ENCODE results near the gene CDO1.
A peak's percentile ranks its signal among the peaks of the same experiment; 100 is the strongest.
"Not testable (repeated sequence)": the region's sequence is repeated elsewhere in the genome, so short reads cannot be mapped to it uniquely, and the experiment has no call there.

Gene CDO1

GRCh38 chr5:115841382-115842088 is 25.1 kb upstream of the CDO1 start, which contains the start of the genes AP3S1 and ATG12:
AP3S1 (plus strand) TSS chr5:115841935; CDS start chr5:115842038, 103 bp downstream.
ATG12 (minus strand) TSS chr5:115841565; CDS start chr5:115841552, 13 bp downstream.
- Mint-ChIP-seq H3K4me1 (peaks cover 53% of the 10 kb centered on the region), H3K27me3 (no peaks in the 10 kb centered on the region), H3K9me3 (no peaks in the 10 kb centered on the region), H3K27ac (peak within 1 kb of the TSS; percentile 98 to 99), H3K4me3 (peak within 1 kb of the TSS; percentile 95 to 96)
- peak; percentile 92 for ATAC-seq
- DNase-seq = peak; percentile 88 to 90

- Mint-ChIP-seq H3K4me1 (peaks cover 53% of the 10 kb centered on the region), H3K27ac (peak overlapping the region; percentile 98 to 99), H3K4me3 (peak overlapping the region; percentile 95 to 96), H3K9me3 (no peaks in the 10 kb centered on the region), H3K27me3 (no peaks in the 10 kb centered on the region)
- ATAC-seq (no peak), DNase-seq (no peak)
These were observed 24.4 kb upstream of the CDO1 start for GRCh38 chr5:115840873-115841272.

- no peaks in the 10 kb centered on the region for H3K27me3 Mint-ChIP-seq
- ATAC-seq (no peak), DNase-seq (no peak)
- peak overlapping the region; percentile 95 to 96 for H3K4me3 Mint-ChIP-seq
- H3K27ac Mint-ChIP-seq = peak overlapping the region in 1 of 2 donors; percentile 48
- no peaks in the 10 kb centered on the region for H3K9me3 Mint-ChIP-seq
- H3K4me1 Mint-ChIP-seq = peaks cover 44% of the 10 kb centered on the region
These were observed 22.5 kb upstream of the CDO1 start for GRCh38 chr5:115838885-115839518.

GRCh38 chr5:115835481-115835880 is 19.0 kb upstream of the CDO1 start:
- Mint-ChIP-seq H3K9me3 (no peaks in the 10 kb centered on the region), H3K4me1 (peaks cover 29% of the 10 kb centered on the region), H3K27ac (no peak overlapping the region), H3K4me3 (no peak overlapping the region), H3K27me3 (no peaks in the 10 kb centered on the region)
- no peak for DNase-seq
- no peak for ATAC-seq

- Mint-ChIP-seq H3K4me3 (no peak overlapping the region), H3K27ac (no peak overlapping the region), H3K9me3 (peaks cover 0 to 13% of the 10 kb centered on the region in 2 donors), H3K4me1 (peaks cover 6% of the 10 kb centered on the region), H3K27me3 (peaks cover 4% of the 10 kb centered on the region)
- no peak for DNase-seq
- ATAC-seq = no peak
These were observed 14.8 kb upstream of the CDO1 start for GRCh38 chr5:115831163-115831768.

- H3K27me3 Mint-ChIP-seq = peaks cover 14% of the 10 kb centered on the region
- H3K27ac Mint-ChIP-seq = no peak overlapping the region
- no peak for ATAC-seq
These were observed 13.5 kb upstream of the CDO1 start for GRCh38 chr5:115829913-115830312.

GRCh38 chr5:115825948-115826347 is 9.5 kb upstream of the CDO1 start:
- H3K9me3 Mint-ChIP-seq = peaks cover 0 to 29% of the 10 kb centered on the region in 2 donors
- DNase-seq = no peak
- H3K27me3 Mint-ChIP-seq = peaks cover 30% of the 10 kb centered on the region
- H3K4me1 Mint-ChIP-seq = no peaks in the 10 kb centered on the region
- no peak overlapping the region for H3K27ac Mint-ChIP-seq
- ATAC-seq = no peak
- H3K4me3 Mint-ChIP-seq = no peak overlapping the region

More at GRCh38 chr5:115829913-115830312, 13.5 kb upstream of the CDO1 start:
- DNase-seq = no peak
- H3K9me3 Mint-ChIP-seq = peaks cover 0 to 25% of the 10 kb centered on the region in 2 donors
- H3K4me3 Mint-ChIP-seq = no peak overlapping the region
- H3K4me1 Mint-ChIP-seq = no peaks in the 10 kb centered on the region

- peaks cover 40% of the 10 kb centered on the region for H3K27me3 Mint-ChIP-seq
- peaks cover 0 to 29% of the 10 kb centered on the region in 2 donors for H3K9me3 Mint-ChIP-seq
- not testable (repeated sequence) for H3K4me1 Mint-ChIP-seq, H3K4me3 Mint-ChIP-seq, ATAC-seq, H3K27ac Mint-ChIP-seq, DNase-seq
These were observed 8.5 kb upstream of the CDO1 start for GRCh38 chr5:115824983-115825382.

GRCh38 chr5:115820846-115821245 is 4.4 kb upstream of the CDO1 start:
- H3K9me3 Mint-ChIP-seq = peaks cover 0 to 13% of the 10 kb centered on the region in 2 donors
- H3K27ac Mint-ChIP-seq = no peak overlapping the region
- DNase-seq (no peak), ATAC-seq (no peak)
- H3K27me3 Mint-ChIP-seq = peaks cover 70% of the 10 kb centered on the region
- no peak overlapping the region for H3K4me3 Mint-ChIP-seq
- H3K4me1 Mint-ChIP-seq = peaks cover 10% of the 10 kb centered on the region

- Mint-ChIP-seq H3K4me3 (no peak overlapping the region), H3K27ac (no peak overlapping the region), H3K9me3 (no peaks in the 10 kb centered on the region), H3K4me1 (peaks cover 30% of the 10 kb centered on the region), H3K27me3 (peaks cover 80% of the 10 kb centered on the region)
- no peak for DNase-seq
- no peak for ATAC-seq
These were observed 2.4 kb upstream of the CDO1 start for GRCh38 chr5:115818821-115819220.

GRCh38 chr5:115817386-115817785 is 927 bp upstream of the CDO1 start:
- Mint-ChIP-seq H3K4me1 (peaks cover 34% of the 10 kb centered on the region), H3K4me3 (no peak overlapping the region), H3K27ac (no peak overlapping the region), H3K9me3 (no peaks in the 10 kb centered on the region), H3K27me3 (peaks cover 94% of the 10 kb centered on the region)
- DNase-seq (no peak), ATAC-seq (no peak)

GRCh38 chr5:115815693-115816225 is 700 bp downstream of the CDO1 start:
- no peak overlapping the region for H3K27ac Mint-ChIP-seq
- H3K4me3 Mint-ChIP-seq = peak overlapping the region; percentile 79 to 86
- H3K4me1 Mint-ChIP-seq = peaks cover 38% of the 10 kb centered on the region
- DNase-seq = no peak
- peaks cover 98% of the 10 kb centered on the region for H3K27me3 Mint-ChIP-seq
- ATAC-seq = no peak
- no peaks in the 10 kb centered on the region for H3K9me3 Mint-ChIP-seq

GRCh38 chr5:115815006-115815692 is 1.3 kb downstream of the CDO1 start:
- peak; percentile 18 for ATAC-seq
- H3K27me3 Mint-ChIP-seq = peaks cover 92% of the 10 kb centered on the region
- H3K9me3 Mint-ChIP-seq = no peaks in the 10 kb centered on the region
- peak overlapping the region; percentile 71 to 79 for H3K4me3 Mint-ChIP-seq
- H3K4me1 Mint-ChIP-seq = peaks cover 38% of the 10 kb centered on the region
- no peak overlapping the region for H3K27ac Mint-ChIP-seq
- DNase-seq = no peak

- Mint-ChIP-seq H3K27ac (no peak overlapping the region), H3K9me3 (no peaks in the 10 kb centered on the region), H3K4me1 (peaks cover 46% of the 10 kb centered on the region), H3K4me3 (no peak overlapping the region), H3K27me3 (peaks cover 78% of the 10 kb centered on the region)
- ATAC-seq = peak; percentile 83
- DNase-seq = peak; percentile 37 to 70
These were observed 2.7 kb downstream of the CDO1 start for GRCh38 chr5:115813719-115814118.

- ATAC-seq (no peak), DNase-seq (no peak)
- H3K4me3 Mint-ChIP-seq = no peak overlapping the region
- peaks cover 67% of the 10 kb centered on the region for H3K27me3 Mint-ChIP-seq
- H3K9me3 Mint-ChIP-seq = no peaks in the 10 kb centered on the region
- H3K4me1 Mint-ChIP-seq = peaks cover 56% of the 10 kb centered on the region
- H3K27ac Mint-ChIP-seq = no peak overlapping the region
These were observed 4.1 kb downstream of the CDO1 start for GRCh38 chr5:115812372-115812771.
